ENCODE measurements around the gene FPR3. TPM values are rescaled to one million over a fixed set of nuclear protein-coding genes. Genes with fewer than 3 reads are reported as not detected.
"Not testable (repeated sequence)": the region's sequence is repeated elsewhere in the genome, so short reads cannot be mapped to it uniquely, and the experiment has no call there.

FPR3 gene
- total RNA-seq, 1 donor from 2014 or later = not detected

- H3K4me1 Mint-ChIP-seq (ENCODE audit: low read depth) = no peaks in the 10 kb centered on the region
- no peaks in the 10 kb centered on the region for H3K36me3 Mint-ChIP-seq (ENCODE audit: low read depth)
- no peak overlapping the region for H3K4me3 Mint-ChIP-seq (ENCODE audit: unreplicated experiment)
- no peak for DNase-seq (ENCODE audit: low spot score)
- TF ChIP-seq CTCF (IDR thresholded peaks at IDR 0.05) = no peak
- peaks cover 7% of the 10 kb centered on the region for H3K9me3 Mint-ChIP-seq (ENCODE audit: low read depth)
- H3K27me3 Mint-ChIP-seq (ENCODE audit: low read depth) = no peaks in the 10 kb centered on the region
- H3K27ac Mint-ChIP-seq (ENCODE audit: unreplicated experiment) = no peak overlapping the region
Observed at GRCh38 chr19:51765086-51765485, 29.9 kb upstream of the FPR3 start.

GRCh38 chr19:51766461-51766860 lies 28.5 kb upstream of the FPR3 start:
- Mint-ChIP-seq H3K9me3 (ENCODE audit: low read depth) (peaks cover 7% of the 10 kb centered on the region), H3K4me1 (ENCODE audit: low read depth) (no peaks in the 10 kb centered on the region), H3K36me3 (ENCODE audit: low read depth) (no peaks in the 10 kb centered on the region), H3K27ac (ENCODE audit: unreplicated experiment) (no peak overlapping the region), H3K4me3 (ENCODE audit: unreplicated experiment) (no peak overlapping the region), H3K27me3 (ENCODE audit: low read depth) (no peaks in the 10 kb centered on the region)
- DNase-seq (ENCODE audit: low spot score) = no peak
- TF ChIP-seq CTCF (IDR thresholded peaks at IDR 0.05) = no peak

GRCh38 chr19:51771376-51772130 lies 23.4 kb upstream of the FPR3 start:
- H3K4me3 Mint-ChIP-seq (ENCODE audit: unreplicated experiment) = no peak overlapping the region
- H3K9me3 Mint-ChIP-seq (ENCODE audit: low read depth) = no peaks in the 10 kb centered on the region
- no peak overlapping the region for H3K27ac Mint-ChIP-seq (ENCODE audit: unreplicated experiment)
- H3K4me1 Mint-ChIP-seq (ENCODE audit: low read depth) = no peaks in the 10 kb centered on the region
- no peak for TF ChIP-seq CTCF (IDR thresholded peaks at IDR 0.05)
- H3K27me3 Mint-ChIP-seq (ENCODE audit: low read depth) = peaks cover 12% of the 10 kb centered on the region
- no peak for DNase-seq (ENCODE audit: low spot score)
- H3K36me3 Mint-ChIP-seq (ENCODE audit: low read depth) = no peaks in the 10 kb centered on the region

- Mint-ChIP-seq H3K9me3 (ENCODE audit: low read depth) (no peaks in the 10 kb centered on the region), H3K36me3 (ENCODE audit: low read depth) (no peaks in the 10 kb centered on the region), H3K27ac (ENCODE audit: unreplicated experiment) (no peak overlapping the region)
Observed at GRCh38 chr19:51772977-51773376, 22.0 kb upstream of the FPR3 start.

GRCh38 chr19:51776561-51776960 lies 18.4 kb upstream of the FPR3 start:
- H3K4me1 Mint-ChIP-seq (ENCODE audit: low read depth); H3K27ac Mint-ChIP-seq (ENCODE audit: unreplicated experiment); H3K4me3 Mint-ChIP-seq (ENCODE audit: unreplicated experiment); DNase-seq (ENCODE audit: low spot score); H3K36me3 Mint-ChIP-seq (ENCODE audit: low read depth); H3K9me3 Mint-ChIP-seq (ENCODE audit: low read depth): not testable (repeated sequence)
- peaks cover 26% of the 10 kb centered on the region for H3K27me3 Mint-ChIP-seq (ENCODE audit: low read depth)

More at GRCh38 chr19:51772977-51773376, 22.0 kb upstream of the FPR3 start:
- no peak for TF ChIP-seq CTCF (IDR thresholded peaks at IDR 0.05)
- Mint-ChIP-seq H3K27me3 (ENCODE audit: low read depth) (peaks cover 14% of the 10 kb centered on the region), H3K4me3 (ENCODE audit: unreplicated experiment) (no peak overlapping the region), H3K4me1 (ENCODE audit: low read depth) (peaks cover 4% of the 10 kb centered on the region)
- DNase-seq (ENCODE audit: low spot score) = no peak

Data from chondrocyte (in vitro differentiated cells).